ENCODE measurements around the gene CREB5. TPM values are rescaled to one million over a fixed set of nuclear protein-coding genes. Genes with fewer than 3 reads are reported as not detected.

CREB5 gene
- total RNA-seq, 1 experiment from 2014 or later, result 0.49 TPM

GRCh38 chr7:28408960-28409715 lies 3.2 kb upstream of the CREB5 start:
- H3K4me3 ChIP-seq (replicated peaks in 1 of 2; ENCODE audit: low read depth in 1 of 2, low read length in 2 of 2), result peak overlapping the region; percentile 26 to 35
- no peaks in the 10 kb centered on the region for H3K79me2 ChIP-seq (ENCODE audit: insufficient read depth, low read length)
- no peaks in the 10 kb centered on the region for H3K9me2 ChIP-seq (ENCODE audit: insufficient read depth)
- H3K9me3 ChIP-seq (ENCODE audit: control insufficient read depth in 1 of 2, insufficient read depth in 1 of 2, low read depth in 1 of 2, low read length in 2 of 2), result no peaks in the 10 kb centered on the region
- intact Hi-C loops (cut with micrococcal nuclease), result no loop called here
- POLR2A ChIA-PET, result interaction anchor here (0.7 kb wide), 1 partner anchor 1810 kb away, joined by 3 read pairs; no protein-coding TSS in a partner anchor
- H3K27me3 ChIP-seq (ENCODE audit: insufficient read depth, low read length), result peaks cover 32% of the 10 kb centered on the region
- H3K4me1 ChIP-seq (ENCODE audit: control insufficient read depth in 1 of 2, insufficient read depth in 2 of 2, low read length in 2 of 2), result peaks cover 5 to 11% of the 10 kb centered on the region in 2 experiments; a peak in 3 of 4 replicates
- no peak overlapping the region for H3K27ac ChIP-seq (ENCODE audit: low read depth, low read length)
- no TSS peak for BruUV-seq (replicated peaks)
- H3K36me3 ChIP-seq (ENCODE audit: control insufficient read depth in 1 of 2, insufficient read depth in 2 of 2, low read length in 2 of 2), result no peaks in the 10 kb centered on the region
- no peaks in the 10 kb centered on the region for H4K20me1 ChIP-seq (ENCODE audit: insufficient read depth)
- peak; percentile 89 for ATAC-seq
- DNase-seq (ENCODE audit: low read depth, low spot score), result peak; percentile 72
- TF ChIP-seq SRF (IDR thresholded peaks at IDR 0.05; ENCODE audit: low read depth) (no peak), POLR2A (IDR thresholded peaks at IDR 0.05; ENCODE audit: borderline replicate concordance, extremely low read depth, insufficient read depth, insufficient read length) (no peak), FOSL1 (IDR thresholded peaks at IDR 0.05; ENCODE audit: low read depth) (0 out of 2 replicates have a peak, but pooled peaks have one; percentile 32), ZFX (IDR thresholded peaks at IDR 0.05) (no peak), POLR2AphosphoS5 (IDR thresholded peaks at IDR 0.05; ENCODE audit: low read depth, low read length) (no peak), RAD21 (IDR thresholded peaks at IDR 0.05; ENCODE audit: low read depth) (no peak), CBX3 (IDR thresholded peaks at IDR 0.05; ENCODE audit: low read depth) (no peak), EGR1 (IDR thresholded peaks at IDR 0.05; ENCODE audit: low read depth) (peak; percentile 56), SP1 (IDR thresholded peaks at IDR 0.05; ENCODE audit: low read depth) (no peak), ZBTB33 (IDR thresholded peaks at IDR 0.05; ENCODE audit: extremely low read depth, insufficient replicate concordance, low read length) (no peak), JUND (IDR thresholded peaks at IDR 0.05) (peak; percentile 33; the same call in 1 of the 2 replicates), CTCF (IDR thresholded peaks at IDR 0.05 in 2 of 3, conservative IDR thresholded peaks at IDR 0.05 in 1 of 3; ENCODE audit: borderline replicate concordance in 1 of 3, insufficient read depth in 1 of 3, low read depth in 2 of 3, low read length in 2 of 3) (no peak), MAX (IDR thresholded peaks at IDR 0.05) (no peak), EZH2 (IDR thresholded peaks at IDR 0.05) (no peak), CEBPB (IDR thresholded peaks at IDR 0.05; ENCODE audit: low read depth) (peak; percentile 39; the same call in 1 of the 2 replicates), SIN3A (IDR thresholded peaks at IDR 0.05; ENCODE audit: low read depth) (no peak), YY1 (IDR thresholded peaks at IDR 0.05; ENCODE audit: extremely low read depth, insufficient replicate concordance, low read depth, low read length) (no peak), ZNF274 (IDR thresholded peaks at IDR 0.05; ENCODE audit: low read depth, low read length) (no peak), REST (IDR thresholded peaks at IDR 0.05; ENCODE audit: low read depth) (no peak)
- no peak overlapping the region for H3K9ac ChIP-seq (ENCODE audit: low read length)
- RAD21 ChIA-PET (ENCODE audit: low non-redundant PET in 1 of 2, low total read pairs in 2 of 2, uncharacterized antibody in 2 of 2, unreplicated experiment in 2 of 2), result no interaction called here
- H3K4me2 ChIP-seq (ENCODE audit: low read length), result peak overlapping the region; percentile 68
- peak overlapping the region; percentile 84 for H2AFZ ChIP-seq (ENCODE audit: low read depth, low read length, poor library complexity, severe bottlenecking)
- CTCF ChIA-PET, result no interaction called here
